GM03348 (cell line): ENCODE measurements around the gene C1QTNF7.

Experiments
- DNase-seq: peaks from one replicate; pipeline ENCODE4 v3.0.0; 2012; ENCODE audit warnings: low spot score

Gene C1QTNF7

GRCh38 chr4:15458616-15459015, 30.8 kb downstream of the C1QTNF7 start:
- no peak for DNase-seq

- DNase-seq, result no peak
Measured at GRCh38 chr4:15459706-15460105, 31.9 kb downstream of the C1QTNF7 start.

GRCh38 chr4:15466596-15466995, 38.8 kb downstream of the C1QTNF7 start:
- DNase-seq, result no peak

- DNase-seq, result peak; percentile 56
Measured at GRCh38 chr4:15469402-15470127, 41.7 kb downstream of the C1QTNF7 start, which contains the start of gene CC2D2A. Gene CC2D2A, plus strand, starts transcription at chr4:15469882. Its CDS starts 6,051 bp downstream, at chr4:15475933.

GRCh38 chr4:15470128-15470475, 42.3 kb downstream of the C1QTNF7 start:
- DNase-seq, result no peak

DNA sequence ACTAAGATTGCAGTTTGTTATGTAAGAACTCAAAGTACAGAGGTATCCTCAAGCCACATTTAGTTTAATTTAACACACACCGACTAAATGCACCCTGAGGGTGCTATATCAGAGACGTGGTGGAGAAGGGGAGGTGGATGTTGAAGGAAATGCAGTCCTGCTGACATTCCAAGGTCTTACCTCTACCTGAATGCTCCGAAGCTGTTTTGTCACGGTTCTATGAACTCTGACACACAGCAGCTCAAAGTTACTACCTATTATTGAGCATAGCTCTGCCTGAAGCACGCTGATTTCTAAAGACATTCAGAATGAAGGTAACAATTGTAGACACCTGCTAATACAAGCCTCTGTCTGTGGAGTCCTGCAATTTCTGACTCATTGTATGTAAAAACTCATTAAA, 48.6 kb downstream of the C1QTNF7 start:
- DNase-seq, result no peak

- DNase-seq, result no peak
Measured at GRCh38 chr4:15478724-15479088, 50.9 kb downstream of the C1QTNF7 start.

DNA sequence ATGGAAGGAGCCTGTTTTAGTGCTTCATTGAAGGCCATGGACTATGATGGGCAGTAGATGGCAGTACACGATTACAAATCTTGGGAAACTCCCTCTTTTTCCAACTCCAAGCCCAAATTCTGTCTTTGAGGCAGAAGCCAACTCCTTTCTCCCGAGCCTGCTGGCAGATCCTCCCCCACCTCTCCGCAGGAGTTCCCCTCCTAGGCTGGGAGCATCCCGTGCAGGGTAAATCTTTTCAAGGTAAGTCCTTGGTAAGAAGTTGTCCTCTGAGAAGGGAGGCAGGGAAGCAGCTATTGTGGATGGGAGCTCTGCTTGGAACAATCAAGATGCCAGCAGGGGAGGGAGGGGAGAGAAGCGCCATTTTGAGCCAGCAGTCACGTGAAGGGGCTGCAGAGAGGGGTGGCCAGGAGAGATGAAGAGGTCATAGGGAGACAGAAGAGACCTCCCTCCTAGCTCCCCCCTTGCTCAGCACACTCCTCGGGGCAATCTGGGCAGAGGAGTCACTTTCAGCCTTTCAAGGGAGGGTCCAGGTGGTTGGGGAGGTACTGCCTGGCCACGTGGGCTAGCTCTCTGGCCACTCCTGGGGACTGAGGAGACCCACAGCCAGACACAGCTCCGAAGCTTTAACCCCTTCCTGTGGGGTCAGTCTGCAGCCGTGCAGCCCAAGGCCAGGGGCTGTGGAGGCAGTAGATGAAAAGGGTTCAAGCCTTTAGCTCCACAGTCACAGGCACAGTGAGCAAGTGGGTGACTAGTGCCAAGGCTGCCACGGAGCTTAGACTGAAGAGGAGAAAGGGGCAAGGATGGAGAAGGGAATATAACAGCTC, 51.5 kb downstream of the C1QTNF7 start:
- DNase-seq, result peak; percentile 88

- DNase-seq, result peak; percentile 11
Measured at GRCh38 chr4:15479913-15480185, 52.0 kb downstream of the C1QTNF7 start.

DNA sequence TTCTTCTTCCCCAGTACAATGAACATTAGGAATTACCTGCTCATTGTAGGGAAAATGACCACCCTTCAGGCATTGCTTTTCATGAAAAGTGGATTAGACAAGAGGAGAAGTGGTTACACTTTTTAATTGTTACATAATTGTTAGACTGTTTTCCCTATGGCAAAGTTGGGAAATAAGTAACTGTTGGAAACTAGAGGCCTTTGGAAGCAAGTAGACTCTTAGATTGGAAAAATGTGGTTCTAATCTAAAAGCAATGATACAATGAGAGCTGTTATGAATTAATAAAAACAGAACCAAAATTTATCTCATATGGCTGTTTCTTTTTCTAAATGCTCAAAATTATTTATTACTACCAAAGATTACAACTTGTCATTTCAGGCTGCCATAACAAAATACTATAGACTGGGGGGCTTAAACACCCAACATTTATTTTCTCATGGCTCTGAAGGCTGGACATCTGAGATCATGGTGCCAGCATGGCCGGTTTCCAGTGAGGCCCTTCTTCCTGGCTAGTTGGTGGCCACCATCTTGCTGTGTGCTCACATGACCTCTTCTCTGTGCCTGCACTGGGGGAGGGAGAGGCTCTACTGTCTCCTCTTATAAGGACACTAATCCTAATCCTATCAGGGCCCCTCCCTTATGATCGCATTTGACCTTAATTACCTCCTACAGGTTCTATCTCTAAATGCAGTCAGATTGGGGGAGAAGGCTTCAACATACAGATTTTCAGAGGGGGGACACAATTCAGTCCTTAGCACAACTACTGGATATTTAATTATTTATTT, 54.3 kb downstream of the C1QTNF7 start:
- no peak for DNase-seq

DNA sequence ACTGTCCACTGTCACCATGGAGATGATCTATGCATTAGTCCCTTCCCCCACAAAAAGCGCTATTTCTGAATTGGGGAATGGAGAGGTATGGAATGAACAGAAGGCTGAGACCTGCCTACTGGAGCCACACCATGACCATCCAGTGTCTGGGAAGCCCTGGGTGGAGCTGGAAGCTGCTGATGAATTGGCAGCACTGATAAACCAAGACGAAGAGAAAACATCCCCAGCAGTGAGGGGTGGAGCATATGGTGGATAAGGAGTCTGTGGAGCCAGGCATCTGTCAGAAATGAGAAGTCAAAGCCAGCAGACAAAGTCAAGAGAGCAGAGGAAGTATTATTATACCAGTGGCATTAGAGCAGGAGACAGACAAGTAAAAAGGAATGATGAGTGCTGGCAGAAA, 55.0 kb downstream of the C1QTNF7 start:
- no peak for DNase-seq

- no peak for DNase-seq
Measured at GRCh38 chr4:15488136-15488535, 60.3 kb downstream of the C1QTNF7 start.

- DNase-seq, result peak; percentile 44
Measured at GRCh38 chr4:15488658-15489470, 61.0 kb downstream of the C1QTNF7 start.

GRCh38 chr4:15489551-15489950, 61.7 kb downstream of the C1QTNF7 start:
- no peak for DNase-seq

GRCh38 chr4:15493411-15493810, 65.6 kb downstream of the C1QTNF7 start:
- DNase-seq, result no peak

- DNase-seq, result no peak
Measured at GRCh38 chr4:15495621-15496020, 67.8 kb downstream of the C1QTNF7 start.
